Measurements from ENCODE around the gene CA12. TPM values are rescaled to one million over a fixed set of nuclear protein-coding genes. Genes with fewer than 3 reads are reported as not detected.

The CA12 gene
- total and polyA plus RNA-seq, 9 of the 15 experiments (the other 6 are each of a cell fraction or from before 2014, with no cell fraction given), result 0.01 to 0.78 (median 0.15) TPM; not detected in 1

- TF ChIP-seq NR3C1 (CRISPR knock-in tag; IDR thresholded peaks at IDR 0.05) (no peak), MTA3 (IDR thresholded peaks at IDR 0.05; ENCODE audit: borderline replicate concordance) (no peak), HMG20B (CRISPR knock-in tag; IDR thresholded peaks at IDR 0.05) (no peak), DIDO1 (tag; IDR thresholded peaks at IDR 0.05; ENCODE audit: low read depth) (no peak), CTCF (IDR thresholded peaks at IDR 0.05 in 2 of 3, conservative IDR thresholded peaks at IDR 0.05 in 1 of 3; ENCODE audit: insufficient read depth in 2 of 3, low read depth in 1 of 3, low read length in 3 of 3) (no peak), ZNF274 (IDR thresholded peaks at IDR 0.05; ENCODE audit: borderline replicate concordance, low read depth, low read length) (no peak), ZBTB1 (CRISPR knock-in tag; IDR thresholded peaks at IDR 0.05; ENCODE audit: borderline replicate concordance, low read depth) (no peak)
Observed at GRCh38 chr15:63365273-63365680, 16.4 kb downstream of the CA12 start (continued).

- no peak for TF ChIP-seq RERE (CRISPR knock-in tag; IDR thresholded peaks at IDR 0.05; ENCODE audit: borderline replicate concordance)
- ChIA-PET POLR2A (interaction anchor here (0.6 to 0.8 kb wide), 2 partner anchors 23 to 219 kb away, joined by 3 read pairs; no protein-coding TSS in a partner anchor), CTCF (ENCODE audit: low intra/inter-chr PET ratio) (no interaction called here)
- Histone ChIP-seq H4K20me1 (replicated peaks; ENCODE audit: control insufficient read depth, insufficient read depth, low read length) (no peaks in the 10 kb centered on the region), H3K9me3 (replicated peaks; ENCODE audit: control insufficient read depth, insufficient read depth, low read depth, low read length) (no peaks in the 10 kb centered on the region), H3K9me1 (ENCODE audit: control insufficient read depth, insufficient read depth, low read length) (no peaks in the 10 kb centered on the region), H3K9ac (ENCODE audit: insufficient read depth in 1 of 2, low read depth in 2 of 2, low read length in 2 of 2) (peak overlapping the region in 1 of 2 experiments; percentile 22; a peak in 1 of 4 replicates), H3K79me2 (ENCODE audit: control insufficient read depth, insufficient read depth, low read length) (no peaks in the 10 kb centered on the region), H3K4me2 (ENCODE audit: insufficient read depth, low read length) (no peak overlapping the region), H3K27me3 (ENCODE audit: control insufficient read depth in 2 of 2, insufficient read depth in 2 of 2, low read length in 2 of 2) (no peaks in the 10 kb centered on the region), H3K27ac (ENCODE audit: extremely low read depth, low read depth, low read length) (no peak overlapping the region; the same call in 2 of the 3 replicates), H3K36me3 (ENCODE audit: control insufficient read depth, insufficient read depth, low read length) (no peaks in the 10 kb centered on the region), H3K4me1 (replicated peaks in 1 of 2; ENCODE audit: control insufficient read depth in 2 of 2, insufficient read depth in 2 of 2, low read length in 2 of 2) (peaks cover 27 to 41% of the 10 kb centered on the region in 2 experiments), H2AFZ (ENCODE audit: low read depth, low read length) (0 out of 2 replicates have a peak overlapping the region, but pooled peaks have one; percentile 35), H3K4me3 (no peak overlapping the region)
- ATAC-seq, result no peak
- intact Hi-C loops (cut with micrococcal nuclease), result no loop called here
- 73% methylated on average over 11 of the region's 11 CpGs for WGBS (ENCODE audit: insufficient coverage, low coverage, missing lambda C conversion rate)
- DNase-seq (ENCODE audit: extremely low read depth in 1 of 4, low spot score in 3 of 4), result no peak
- BruUV-seq (replicated peaks), result no TSS peak
- no peak for FAIRE-seq
- in situ Hi-C loops (cut with MboI), result no loop called here
Observed at GRCh38 chr15:63364399-63365272, 17.0 kb downstream of the CA12 start.
